ENCODE data around the gene TTC7B.

DNA sequence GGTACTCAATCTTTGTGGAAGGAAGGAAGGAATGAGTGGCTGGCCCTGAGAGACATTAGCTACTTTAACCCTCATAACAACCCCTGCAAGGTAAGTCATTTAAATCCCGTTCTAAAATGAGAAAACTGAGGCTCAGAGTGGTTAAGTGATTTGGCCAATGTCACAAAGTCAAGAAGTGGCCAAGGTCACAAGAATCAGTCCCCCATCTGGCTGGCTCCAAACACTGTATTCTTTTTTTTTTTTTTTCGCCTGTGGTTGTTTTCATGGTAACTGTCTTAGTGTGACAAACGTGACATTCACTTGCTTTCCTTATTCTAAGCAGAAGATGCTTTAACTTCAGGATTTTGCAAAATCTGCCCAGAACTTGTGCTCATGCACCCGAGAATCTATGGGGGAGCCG is 2.8 kb downstream of the TTC7B start:
- TF ChIP-seq FOXJ3 (CRISPR knock-in tag; IDR thresholded peaks at IDR 0.05) (no peak), MAX (CRISPR knock-in tag; IDR thresholded peaks at IDR 0.05) (no peak), BCL6 (CRISPR knock-in tag; IDR thresholded peaks at IDR 0.05) (no peak)
- TF ChIP-seq, protein P1, sequence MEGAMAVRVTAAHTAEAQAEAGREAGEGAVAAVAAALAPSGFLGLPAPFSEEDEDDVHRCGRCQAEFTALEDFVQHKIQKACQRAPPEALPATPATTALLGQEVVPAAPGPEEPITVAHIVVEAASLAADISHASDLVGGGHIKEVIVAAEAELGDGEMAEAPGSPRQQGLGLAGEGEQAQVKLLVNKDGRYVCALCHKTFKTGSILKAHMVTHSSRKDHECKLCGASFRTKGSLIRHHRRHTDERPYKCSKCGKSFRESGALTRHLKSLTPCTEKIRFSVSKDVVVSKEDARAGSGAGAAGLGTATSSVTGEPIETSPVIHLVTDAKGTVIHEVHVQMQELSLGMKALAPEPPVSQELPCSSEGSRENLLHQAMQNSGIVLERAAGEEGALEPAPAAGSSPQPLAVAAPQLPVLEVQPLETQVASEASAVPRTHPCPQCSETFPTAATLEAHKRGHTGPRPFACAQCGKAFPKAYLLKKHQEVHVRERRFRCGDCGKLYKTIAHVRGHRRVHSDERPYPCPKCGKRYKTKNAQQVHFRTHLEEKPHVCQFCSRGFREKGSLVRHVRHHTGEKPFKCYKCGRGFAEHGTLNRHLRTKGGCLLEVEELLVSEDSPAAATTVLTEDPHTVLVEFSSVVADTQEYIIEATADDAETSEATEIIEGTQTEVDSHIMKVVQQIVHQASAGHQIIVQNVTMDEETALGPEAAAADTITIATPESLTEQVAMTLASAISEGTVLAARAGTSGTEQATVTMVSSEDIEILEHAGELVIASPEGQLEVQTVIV (CRISPR knock-in tag; IDR thresholded peaks at IDR 0.05; ENCODE audit: borderline replicate concordance): no peak
- TF ChIP-seq, protein P2, sequence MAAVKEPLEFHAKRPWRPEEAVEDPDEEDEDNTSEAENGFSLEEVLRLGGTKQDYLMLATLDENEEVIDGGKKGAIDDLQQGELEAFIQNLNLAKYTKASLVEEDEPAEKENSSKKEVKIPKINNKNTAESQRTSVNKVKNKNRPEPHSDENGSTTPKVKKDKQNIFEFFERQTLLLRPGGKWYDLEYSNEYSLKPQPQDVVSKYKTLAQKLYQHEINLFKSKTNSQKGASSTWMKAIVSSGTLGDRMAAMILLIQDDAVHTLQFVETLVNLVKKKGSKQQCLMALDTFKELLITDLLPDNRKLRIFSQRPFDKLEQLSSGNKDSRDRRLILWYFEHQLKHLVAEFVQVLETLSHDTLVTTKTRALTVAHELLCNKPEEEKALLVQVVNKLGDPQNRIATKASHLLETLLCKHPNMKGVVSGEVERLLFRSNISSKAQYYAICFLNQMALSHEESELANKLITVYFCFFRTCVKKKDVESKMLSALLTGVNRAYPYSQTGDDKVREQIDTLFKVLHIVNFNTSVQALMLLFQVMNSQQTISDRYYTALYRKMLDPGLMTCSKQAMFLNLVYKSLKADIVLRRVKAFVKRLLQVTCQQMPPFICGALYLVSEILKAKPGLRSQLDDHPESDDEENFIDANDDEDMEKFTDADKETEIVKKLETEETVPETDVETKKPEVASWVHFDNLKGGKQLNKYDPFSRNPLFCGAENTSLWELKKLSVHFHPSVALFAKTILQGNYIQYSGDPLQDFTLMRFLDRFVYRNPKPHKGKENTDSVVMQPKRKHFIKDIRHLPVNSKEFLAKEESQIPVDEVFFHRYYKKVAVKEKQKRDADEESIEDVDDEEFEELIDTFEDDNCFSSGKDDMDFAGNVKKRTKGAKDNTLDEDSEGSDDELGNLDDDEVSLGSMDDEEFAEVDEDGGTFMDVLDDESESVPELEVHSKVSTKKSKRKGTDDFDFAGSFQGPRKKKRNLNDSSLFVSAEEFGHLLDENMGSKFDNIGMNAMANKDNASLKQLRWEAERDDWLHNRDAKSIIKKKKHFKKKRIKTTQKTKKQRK (IDR thresholded peaks at IDR 0.05; ENCODE audit: borderline replicate concordance, low read depth, low read length): no peak
- TF ChIP-seq, protein P3, sequence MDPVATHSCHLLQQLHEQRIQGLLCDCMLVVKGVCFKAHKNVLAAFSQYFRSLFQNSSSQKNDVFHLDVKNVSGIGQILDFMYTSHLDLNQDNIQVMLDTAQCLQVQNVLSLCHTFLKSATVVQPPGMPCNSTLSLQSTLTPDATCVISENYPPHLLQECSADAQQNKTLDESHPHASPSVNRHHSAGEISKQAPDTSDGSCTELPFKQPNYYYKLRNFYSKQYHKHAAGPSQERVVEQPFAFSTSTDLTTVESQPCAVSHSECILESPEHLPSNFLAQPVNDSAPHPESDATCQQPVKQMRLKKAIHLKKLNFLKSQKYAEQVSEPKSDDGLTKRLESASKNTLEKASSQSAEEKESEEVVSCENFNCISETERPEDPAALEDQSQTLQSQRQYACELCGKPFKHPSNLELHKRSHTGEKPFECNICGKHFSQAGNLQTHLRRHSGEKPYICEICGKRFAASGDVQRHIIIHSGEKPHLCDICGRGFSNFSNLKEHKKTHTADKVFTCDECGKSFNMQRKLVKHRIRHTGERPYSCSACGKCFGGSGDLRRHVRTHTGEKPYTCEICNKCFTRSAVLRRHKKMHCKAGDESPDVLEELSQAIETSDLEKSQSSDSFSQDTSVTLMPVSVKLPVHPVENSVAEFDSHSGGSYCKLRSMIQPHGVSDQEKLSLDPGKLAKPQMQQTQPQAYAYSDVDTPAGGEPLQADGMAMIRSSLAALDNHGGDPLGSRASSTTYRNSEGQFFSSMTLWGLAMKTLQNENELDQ (CRISPR knock-in tag; IDR thresholded peaks at IDR 0.05; ENCODE audit: borderline replicate concordance): no peak

Measured in K562 (cell line).